GM12878 (cell line): ENCODE measurements around the gene C1S. TPM values are rescaled to one million over a fixed set of nuclear protein-coding genes. Genes with fewer than 3 reads are reported as not detected.
A peak's percentile ranks its signal among the peaks of the same experiment; 100 is the strongest.

ENCODE experiments used
- CREM ChIP-seq: IDR thresholded peaks from 2 replicates; pipeline ENCODE4 v1.6.1; 2014; ENCODE audit warnings: antibody characterized with exemption, low read depth
- EED ChIP-seq: sonication (generic); IDR thresholded peaks from 2 replicates; pipeline ENCODE4 v1.6.1; 2016; ENCODE audit warnings: antibody characterized with exemption, low read depth
- ETV6 ChIP-seq, 2 experiments: fragments of 450-650 bp in 1 of 2; IDR thresholded peaks in 1 of 2; conservative IDR thresholded peaks in 1 of 2; 2 replicates each; pipeline ENCODE4 v1.6.1; 2014; ENCODE audit warnings: antibody characterized with exemption in 1 of 2, borderline replicate concordance in 1 of 2, low read depth in 1 of 2, mild to moderate bottlenecking in 1 of 2, moderate library complexity in 1 of 2
- GATAD2B ChIP-seq: fragments of 450-650 bp; conservative IDR thresholded peaks from 2 replicates; pipeline ENCODE4 v1.6.1; 2017; ENCODE audit warnings: low read depth, mild to moderate bottlenecking, moderate library complexity
- HCFC1 ChIP-seq: fragments of 150-350 bp; IDR thresholded peaks from 2 replicates; pipeline ENCODE4 v1.6.1; 2014; ENCODE audit warnings: low read length
- HDAC6 ChIP-seq: fragments of 200-600 bp; sonication (generic); IDR thresholded peaks from one replicate; pipeline ENCODE4 v1.8.0; 2017; ENCODE audit warnings: antibody characterized with exemption; ENCODE audit not compliant: unreplicated experiment
- KAT2A ChIP-seq: conservative IDR thresholded peaks from 2 replicates; pipeline ENCODE4 v1.6.1; 2011; ENCODE audit warnings: low read depth, low read length; ENCODE audit not compliant: control insufficient read depth
- KDM1A ChIP-seq: fragments of 200-600 bp; sonication (generic); IDR thresholded peaks from 2 replicates; pipeline ENCODE4 v1.6.1; 2016; ENCODE audit warnings: borderline replicate concordance
- MAX ChIP-seq: IDR thresholded peaks from 2 replicates; pipeline ENCODE4 v1.6.1; 2012; ENCODE audit warnings: low read depth, low read length, improper control_type of control experiment
- NFYA ChIP-seq: IDR thresholded peaks from 2 replicates; pipeline ENCODE4 v1.6.1; 2011; ENCODE audit warnings: low read depth, mild to moderate bottlenecking, low read length, improper control_type of control experiment, borderline replicate concordance
- NFYB ChIP-seq: IDR thresholded peaks from 2 replicates; pipeline ENCODE4 v1.6.1; 2011; ENCODE audit warnings: low read depth, mild to moderate bottlenecking, low read length, improper control_type of control experiment, moderate library complexity; ENCODE audit not compliant: insufficient read depth
- PML ChIP-seq: IDR thresholded peaks from 2 replicates; pipeline ENCODE4 v1.6.1; 2012; ENCODE audit warnings: low read length, inconsistent platforms
- RCOR1 ChIP-seq: conservative IDR thresholded peaks from 2 replicates; pipeline ENCODE4 v1.6.1; 2012; ENCODE audit warnings: low read depth, low read length, improper control_type of control experiment
- SMARCA5 ChIP-seq: fragments of 450-650 bp; IDR thresholded peaks from 2 replicates; pipeline ENCODE4 v1.6.1; 2017; ENCODE audit warnings: mild to moderate bottlenecking
- SREBF1 ChIP-seq: IDR thresholded peaks from 2 replicates; pipeline ENCODE4 v1.6.1; 2012; ENCODE audit warnings: mild to moderate bottlenecking, low read length
- TCF12 ChIP-seq: IDR thresholded peaks from 2 replicates; pipeline ENCODE4 v1.6.1; 2011; ENCODE audit warnings: low read depth, mild to moderate bottlenecking, low read length
- YY1 ChIP-seq: IDR thresholded peaks from 2 replicates; pipeline ENCODE4 v1.6.1; 2011; ENCODE audit warnings: low read depth, mild to moderate bottlenecking, low read length
- ZBED1 ChIP-seq: IDR thresholded peaks from 2 replicates; pipeline ENCODE4 v1.6.1; 2016; ENCODE audit warnings: borderline replicate concordance
- ZNF274 ChIP-seq: IDR thresholded peaks from one replicate; pipeline ENCODE4 v1.8.0; 2011; ENCODE audit not compliant: insufficient read length, insufficient read depth
- ZNF622 ChIP-seq: fragments of 450-650 bp; IDR thresholded peaks from 2 replicates; pipeline ENCODE4 v1.6.1; 2017; ENCODE audit warnings: mild to moderate bottlenecking, inconsistent platforms
- ZSCAN29 ChIP-seq: fragments of 450-650 bp; IDR thresholded peaks from 2 replicates; pipeline ENCODE4 v1.6.1; 2017; ENCODE audit warnings: mild to moderate bottlenecking, moderate library complexity
- polyA plus RNA-seq, 11 experiments: library from polyadenylated mRNA; depleted of rRNA in 4 of 11; unstranded in 6 of 11; stranded (reverse) in 5 of 11; fragments of >200 nt; fragmentation: Nextera tagmentation in 4 of 11; fragmentation: Illumina TruSeq in 1 of 11; extraction: Ambion mirVana in 4 of 11; extraction: Trizol in 1 of 11; gene quantifications; 1 replicate in 1 of 11; 2 replicates in 10 of 11; pipeline versions ENCODE4 v1.2.1 to v1.2.3, GENCODE V29; 2011 to 2016; ENCODE audit warnings: inconsistent platforms in 2 of 11, missing spikeins in 2 of 11, low read depth in 1 of 11
- total RNA-seq, 4 experiments: library from RNA; depleted of rRNA in 3 of 4; stranded (reverse); fragments of >200 nt in 3 of 4; fragmentation: Illumina TruSeq in 1 of 4; extraction: Trizol in 1 of 4; gene quantifications; 2 replicates each; pipeline versions ENCODE4 v1.2.1 to v1.2.3, GENCODE V29; 2013 to 2021
- TF ChIP-seq, protein P1 (sequence below): fragments of 450-650 bp; IDR thresholded peaks from 2 replicates; pipeline ENCODE4 v1.6.1; 2018; ENCODE audit warnings: mild to moderate bottlenecking, low read depth, moderate library complexity; ENCODE audit not compliant: partially characterized antibody
- TF ChIP-seq, protein P2 (sequence below): IDR thresholded peaks from 2 replicates; pipeline ENCODE4 v1.6.1; 2011; ENCODE audit warnings: low read depth, mild to moderate bottlenecking, low read length, moderate library complexity, borderline replicate concordance; ENCODE audit errors: extremely low read depth
- TF ChIP-seq, protein P3 (sequence below): fragments of 450-650 bp; formaldehyde crosslinking; IDR thresholded peaks from 2 replicates; pipeline ENCODE4 v1.4.0; 2022; ENCODE audit warnings: mild to moderate bottlenecking, moderate library complexity

C1S gene
- total and polyA plus RNA-seq, 10 of the 15 experiments (the other 5 are each of a cell fraction or from before 2014, with no cell fraction given), result 0.10 to 1.4 (median 0.42) TPM

GRCh38 chr12:7108796-7109571, 48.5 kb downstream of the C1S start, which contains the start of gene C1RL (continued):
- TF ChIP-seq HDAC6 (no peak), MAX (peak; percentile 51; the same call in 1 of the 2 replicates), NFYB (no peak), ZNF622 (no peak), KAT2A (no peak), ZNF274 (no peak), CREM (no peak), SMARCA5 (peak; percentile 81; the same call in 1 of the 2 replicates), EED (peak; percentile 76), ZSCAN29 (no peak), HCFC1 (no peak), TCF12 (no peak), SREBF1 (no peak), GATAD2B (no peak), KDM1A (no peak), ETV6 (conservative IDR thresholded peaks at IDR 0.05 in 1 of 2, IDR thresholded peaks at IDR 0.05 in 1 of 2; ENCODE audit: borderline replicate concordance in 1 of 2, low read depth in 1 of 2) (peak in 1 of 2 experiments; percentile 67; a peak in 2 of 4 replicates), ZBED1 (no peak), YY1 (peak; percentile 73; the same call in 1 of the 2 replicates), PML (0 out of 2 replicates have a peak, but pooled peaks have one; percentile 8), NFYA (no peak), RCOR1 (no peak)
- TF ChIP-seq, protein P1, sequence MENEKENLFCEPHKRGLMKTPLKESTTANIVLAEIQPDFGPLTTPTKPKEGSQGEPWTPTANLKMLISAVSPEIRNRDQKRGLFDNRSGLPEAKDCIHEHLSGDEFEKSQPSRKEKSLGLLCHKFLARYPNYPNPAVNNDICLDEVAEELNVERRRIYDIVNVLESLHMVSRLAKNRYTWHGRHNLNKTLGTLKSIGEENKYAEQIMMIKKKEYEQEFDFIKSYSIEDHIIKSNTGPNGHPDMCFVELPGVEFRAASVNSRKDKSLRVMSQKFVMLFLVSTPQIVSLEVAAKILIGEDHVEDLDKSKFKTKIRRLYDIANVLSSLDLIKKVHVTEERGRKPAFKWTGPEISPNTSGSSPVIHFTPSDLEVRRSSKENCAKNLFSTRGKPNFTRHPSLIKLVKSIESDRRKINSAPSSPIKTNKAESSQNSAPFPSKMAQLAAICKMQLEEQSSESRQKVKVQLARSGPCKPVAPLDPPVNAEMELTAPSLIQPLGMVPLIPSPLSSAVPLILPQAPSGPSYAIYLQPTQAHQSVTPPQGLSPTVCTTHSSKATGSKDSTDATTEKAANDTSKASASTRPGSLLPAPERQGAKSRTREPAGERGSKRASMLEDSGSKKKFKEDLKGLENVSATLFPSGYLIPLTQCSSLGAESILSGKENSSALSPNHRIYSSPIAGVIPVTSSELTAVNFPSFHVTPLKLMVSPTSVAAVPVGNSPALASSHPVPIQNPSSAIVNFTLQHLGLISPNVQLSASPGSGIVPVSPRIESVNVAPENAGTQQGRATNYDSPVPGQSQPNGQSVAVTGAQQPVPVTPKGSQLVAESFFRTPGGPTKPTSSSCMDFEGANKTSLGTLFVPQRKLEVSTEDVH, result no peak
- TF ChIP-seq, protein P2, sequence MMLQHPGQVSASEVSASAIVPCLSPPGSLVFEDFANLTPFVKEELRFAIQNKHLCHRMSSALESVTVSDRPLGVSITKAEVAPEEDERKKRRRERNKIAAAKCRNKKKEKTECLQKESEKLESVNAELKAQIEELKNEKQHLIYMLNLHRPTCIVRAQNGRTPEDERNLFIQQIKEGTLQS, result no peak
- TF ChIP-seq, protein P3, sequence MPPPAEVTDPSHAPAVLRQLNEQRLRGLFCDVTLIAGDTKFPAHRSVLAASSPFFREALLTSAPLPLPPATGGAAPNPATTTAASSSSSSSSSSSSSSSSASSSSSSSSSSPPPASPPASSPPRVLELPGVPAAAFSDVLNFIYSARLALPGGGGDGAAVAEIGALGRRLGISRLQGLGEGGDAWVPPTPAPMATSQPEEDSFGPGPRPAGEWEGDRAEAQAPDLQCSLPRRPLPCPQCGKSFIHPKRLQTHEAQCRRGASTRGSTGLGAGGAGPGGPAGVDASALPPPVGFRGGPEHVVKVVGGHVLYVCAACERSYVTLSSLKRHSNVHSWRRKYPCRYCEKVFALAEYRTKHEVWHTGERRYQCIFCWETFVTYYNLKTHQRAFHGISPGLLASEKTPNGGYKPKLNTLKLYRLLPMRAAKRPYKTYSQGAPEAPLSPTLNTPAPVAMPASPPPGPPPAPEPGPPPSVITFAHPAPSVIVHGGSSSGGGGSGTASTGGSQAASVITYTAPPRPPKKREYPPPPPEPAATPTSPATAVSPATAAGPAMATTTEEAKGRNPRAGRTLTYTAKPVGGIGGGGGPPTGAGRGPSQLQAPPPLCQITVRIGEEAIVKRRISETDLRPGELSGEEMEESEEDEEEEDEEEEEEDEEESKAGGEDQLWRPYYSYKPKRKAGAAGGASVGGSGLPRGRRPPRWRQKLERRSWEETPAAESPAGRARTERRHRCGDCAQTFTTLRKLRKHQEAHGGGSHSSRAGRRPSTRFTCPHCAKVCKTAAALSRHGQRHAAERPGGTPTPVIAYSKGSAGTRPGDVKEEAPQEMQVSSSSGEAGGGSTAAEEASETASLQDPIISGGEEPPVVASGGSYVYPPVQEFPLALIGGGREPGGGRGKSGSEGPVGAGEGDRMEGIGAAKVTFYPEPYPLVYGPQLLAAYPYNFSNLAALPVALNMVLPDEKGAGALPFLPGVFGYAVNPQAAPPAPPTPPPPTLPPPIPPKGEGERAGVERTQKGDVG (CRISPR knock-in tag), result no peak
